Brain microvascular endothelial cell (primary cell): Measurements from ENCODE around the gene MARCKSL1.

ENCODE experiments used
- DNase-seq: peaks from one replicate; pipeline ENCODE4 v3.0.0-alpha.2; 2020
- H3K27ac ChIP-seq: fragments of 250-450 bp; sonication (Bioruptor Pico); 2 replicates; pipeline ENCODE4 v1.5.1; 2020; ENCODE audit warnings: mild to moderate bottlenecking, moderate library complexity
- H3K27me3 ChIP-seq: fragments of 250-450 bp; sonication (Bioruptor Pico); replicated peaks from 2 replicates; pipeline ENCODE4 v1.5.1; 2020; ENCODE audit warnings: mild to moderate bottlenecking
- H3K36me3 ChIP-seq: fragments of 250-450 bp; sonication (Bioruptor Pico); replicated peaks from 2 replicates; pipeline ENCODE4 v1.5.1; 2020; ENCODE audit warnings: mild to moderate bottlenecking
- H3K4me3 ChIP-seq: 2 replicates; pipeline ENCODE4 v1.5.1; 2011; ENCODE audit warnings: low read depth, mild to moderate bottlenecking, control low read depth, low read length, moderate library complexity
- CTCF ChIP-seq: IDR thresholded peaks from 2 replicates; pipeline ENCODE4 v1.5.1; 2011; ENCODE audit warnings: low read depth, mild to moderate bottlenecking, moderate library complexity, low read length, control low read depth, inconsistent platforms; ENCODE audit errors: missing control alignments
- in situ Hi-C: cut with HindIII; loops from 2 replicates; pipeline ENCODE4 v1.10.0; 2017; ENCODE audit warnings: low sequenced_read_pairs, low pct_ligation_motif_present

Gene MARCKSL1

GRCh38 chr1:32372149-32372756 lies 36.2 kb upstream of the MARCKSL1 start:
- Histone ChIP-seq H3K27me3 (no peaks in the 10 kb centered on the region), H3K36me3 (peaks cover 64% of the 10 kb centered on the region), H3K27ac (no peak overlapping the region), H3K4me3 (no peak overlapping the region)
- TF ChIP-seq CTCF: peak; percentile 14
- DNase-seq: no peak
- in situ Hi-C loops: no loop called here

DNA sequence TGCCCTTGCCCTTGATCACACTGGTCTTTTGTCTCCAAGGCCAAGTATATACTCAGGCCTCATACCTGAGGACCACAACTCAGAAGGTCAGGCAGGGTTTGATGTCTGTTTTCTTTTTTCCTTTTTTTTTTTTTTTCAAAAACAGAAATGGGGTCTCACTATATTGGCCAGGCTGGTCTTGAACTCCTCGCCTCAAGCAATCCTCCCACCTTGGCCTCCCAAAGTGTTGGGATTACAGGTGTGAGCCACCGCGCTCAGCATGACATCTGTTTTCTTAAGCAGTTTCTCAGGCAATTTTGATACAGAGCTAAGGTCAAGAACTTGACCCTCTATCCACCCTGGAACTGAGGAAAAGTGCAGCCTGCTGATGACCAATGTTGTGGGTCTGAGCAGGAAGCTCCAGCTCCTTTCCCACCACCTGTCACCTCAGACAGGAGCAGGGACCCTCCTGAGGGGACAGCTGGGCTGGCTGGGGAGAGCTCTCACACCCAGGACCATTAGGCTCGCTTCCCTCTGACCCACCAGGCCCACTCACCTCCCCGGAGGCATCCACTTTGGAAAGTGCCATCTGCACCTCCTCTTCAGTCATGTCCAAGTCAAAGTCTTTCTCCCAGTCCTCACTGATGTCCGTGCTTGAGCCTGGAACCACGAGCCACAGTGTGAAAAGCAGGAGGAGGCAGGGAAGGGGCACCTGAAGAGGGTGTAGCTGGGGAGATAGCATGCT lies 32.0 kb upstream of the MARCKSL1 start:
- no peak overlapping the region for H3K27ac ChIP-seq
- in situ Hi-C loops: no loop called here
- peaks cover 55% of the 10 kb centered on the region for H3K36me3 ChIP-seq
- no peak for TF ChIP-seq CTCF
- no peaks in the 10 kb centered on the region for H3K27me3 ChIP-seq
- no peak overlapping the region for H3K4me3 ChIP-seq
- no peak for DNase-seq

DNA sequence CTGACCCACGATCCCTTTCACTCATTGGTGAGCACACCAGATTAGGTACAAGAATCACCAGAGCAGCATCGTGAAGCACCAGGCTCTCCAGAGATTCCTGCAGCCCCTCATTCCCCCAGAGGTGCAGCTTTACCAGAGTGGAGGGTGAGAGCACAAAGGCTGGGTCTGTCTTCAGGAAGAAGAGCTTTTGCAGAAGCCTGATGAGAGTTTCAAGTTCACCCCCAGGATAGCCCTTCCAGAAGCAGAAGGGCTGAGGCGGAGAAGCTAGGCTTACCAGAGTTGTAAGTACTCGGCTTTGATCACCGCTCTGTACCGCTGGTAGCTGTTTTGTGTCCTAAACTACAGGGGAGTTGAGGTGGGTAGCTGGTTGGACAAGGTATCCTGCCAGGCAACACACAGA lies 29.4 kb upstream of the MARCKSL1 start:
- peaks cover 37% of the 10 kb centered on the region for H3K36me3 ChIP-seq

DNA sequence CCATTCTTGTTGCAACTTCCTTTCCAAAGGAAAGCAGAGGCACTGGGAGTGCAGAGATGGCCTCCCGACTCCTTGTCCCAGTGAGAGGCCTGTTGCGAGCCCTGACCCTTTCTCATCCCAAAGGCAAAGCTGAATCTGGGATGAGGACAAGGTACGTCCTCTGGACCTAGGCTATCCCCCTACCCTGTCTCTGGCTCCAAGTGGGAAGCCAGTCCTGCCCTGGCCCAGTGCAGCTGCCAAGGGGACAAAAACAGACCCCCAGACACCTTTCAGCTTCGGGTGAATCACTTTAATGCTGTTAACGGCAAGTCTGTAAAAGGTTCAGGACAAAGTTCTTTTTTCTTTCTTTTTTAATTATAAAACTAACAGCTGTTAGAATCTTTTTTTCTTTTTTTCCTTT lies 28.8 kb upstream of the MARCKSL1 start:
- Histone ChIP-seq H3K36me3 (peaks cover 37% of the 10 kb centered on the region), H3K27ac (no peak overlapping the region), H3K4me3 (no peak overlapping the region), H3K27me3 (no peaks in the 10 kb centered on the region)
- in situ Hi-C loops: no loop called here
- TF ChIP-seq CTCF: no peak
- no peak for DNase-seq

More for the DNA sequence above, 29.4 kb upstream of the MARCKSL1 start:
- DNase-seq: no peak
- no peaks in the 10 kb centered on the region for H3K27me3 ChIP-seq
- no peak for TF ChIP-seq CTCF
- in situ Hi-C loops: no loop called here
- no peak overlapping the region for H3K4me3 ChIP-seq
- no peak overlapping the region for H3K27ac ChIP-seq

GRCh38 chr1:32363713-32364112 lies 27.7 kb upstream of the MARCKSL1 start:
- in situ Hi-C loops: no loop called here
- H3K36me3 ChIP-seq: peaks cover 34% of the 10 kb centered on the region
- no peak overlapping the region for H3K27ac ChIP-seq
- H3K4me3 ChIP-seq: no peak overlapping the region
- TF ChIP-seq CTCF: no peak
- H3K27me3 ChIP-seq: no peaks in the 10 kb centered on the region
- no peak for DNase-seq
